ENCODE results near the gene RPL10A.

The RPL10A gene

DNA sequence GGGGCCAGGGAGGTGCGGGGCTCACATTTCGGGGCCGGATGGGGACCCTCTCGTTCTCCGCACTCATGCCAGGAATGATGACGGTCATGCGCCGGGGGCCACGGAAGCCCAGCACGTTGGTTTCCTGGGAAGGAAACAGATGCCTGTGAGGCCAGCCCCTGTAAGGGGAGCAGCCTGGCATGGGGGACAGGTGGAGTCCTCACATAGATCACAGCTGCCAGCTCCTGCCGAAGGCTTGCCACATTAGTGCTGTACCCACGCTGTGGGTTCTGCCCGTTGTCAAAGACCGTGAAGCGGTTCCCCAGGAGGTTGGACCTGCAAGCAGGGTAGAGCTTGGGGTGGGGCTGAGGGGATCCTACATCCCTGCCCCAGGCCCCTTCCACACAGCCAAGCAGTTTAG is 35.3 kb downstream of the RPL10A start:
- DNase-seq (ENCODE audit: low spot score), result no peak
- Histone ChIP-seq H3K4me3 (no peak overlapping the region), H3K27ac (no peak overlapping the region)
- TF ChIP-seq, protein P1, sequence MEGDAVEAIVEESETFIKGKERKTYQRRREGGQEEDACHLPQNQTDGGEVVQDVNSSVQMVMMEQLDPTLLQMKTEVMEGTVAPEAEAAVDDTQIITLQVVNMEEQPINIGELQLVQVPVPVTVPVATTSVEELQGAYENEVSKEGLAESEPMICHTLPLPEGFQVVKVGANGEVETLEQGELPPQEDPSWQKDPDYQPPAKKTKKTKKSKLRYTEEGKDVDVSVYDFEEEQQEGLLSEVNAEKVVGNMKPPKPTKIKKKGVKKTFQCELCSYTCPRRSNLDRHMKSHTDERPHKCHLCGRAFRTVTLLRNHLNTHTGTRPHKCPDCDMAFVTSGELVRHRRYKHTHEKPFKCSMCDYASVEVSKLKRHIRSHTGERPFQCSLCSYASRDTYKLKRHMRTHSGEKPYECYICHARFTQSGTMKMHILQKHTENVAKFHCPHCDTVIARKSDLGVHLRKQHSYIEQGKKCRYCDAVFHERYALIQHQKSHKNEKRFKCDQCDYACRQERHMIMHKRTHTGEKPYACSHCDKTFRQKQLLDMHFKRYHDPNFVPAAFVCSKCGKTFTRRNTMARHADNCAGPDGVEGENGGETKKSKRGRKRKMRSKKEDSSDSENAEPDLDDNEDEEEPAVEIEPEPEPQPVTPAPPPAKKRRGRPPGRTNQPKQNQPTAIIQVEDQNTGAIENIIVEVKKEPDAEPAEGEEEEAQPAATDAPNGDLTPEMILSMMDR (IDR thresholded peaks at IDR 0.05), result no peak

DNA sequence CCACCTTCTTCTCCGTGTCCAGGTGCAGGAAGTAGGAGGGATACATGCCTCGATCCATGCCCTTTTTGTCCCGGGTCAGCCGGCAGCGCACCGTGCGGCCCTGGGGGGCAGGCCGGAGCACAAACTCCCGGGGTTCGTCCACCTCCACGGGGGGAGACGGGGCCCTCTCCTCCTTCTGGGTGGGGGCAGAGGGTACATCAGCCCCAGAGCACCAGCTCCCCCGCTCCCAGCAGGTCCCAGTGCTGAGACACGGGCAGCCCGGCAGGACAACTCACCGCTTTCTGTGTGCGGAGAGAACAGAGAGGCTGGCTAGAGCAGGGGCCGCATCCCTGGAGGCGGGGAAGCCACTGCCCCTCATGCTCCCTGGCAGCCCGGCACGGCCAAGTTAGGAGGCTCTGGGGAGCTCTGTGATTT is 37.8 kb downstream of the RPL10A start:
- H3K4me3 ChIP-seq, result no peak overlapping the region
- H3K27ac ChIP-seq, result no peak overlapping the region
- no peak for DNase-seq (ENCODE audit: low spot score)
- TF ChIP-seq, protein P1 (IDR thresholded peaks at IDR 0.05), result no peak

DNA sequence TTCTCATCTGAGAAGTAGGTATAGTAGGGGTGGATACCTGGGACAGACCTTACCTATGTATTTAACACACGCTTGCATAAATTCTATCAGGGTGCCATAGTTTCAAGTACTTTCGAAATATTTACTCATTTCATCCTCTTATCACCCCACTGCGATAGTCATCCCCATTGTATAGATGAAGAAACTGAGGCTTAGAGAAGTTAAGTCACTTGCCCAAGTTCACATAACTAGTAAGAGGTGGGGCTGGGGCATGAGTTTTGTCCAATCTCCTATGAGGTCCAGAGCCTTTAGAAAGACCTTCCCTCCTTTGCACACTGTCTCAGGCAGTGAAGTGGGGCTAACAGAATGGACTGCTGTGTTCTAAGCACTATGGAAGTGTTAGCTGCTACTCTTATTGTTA is 38.3 kb downstream of the RPL10A start:
- TF ChIP-seq, protein P1 (IDR thresholded peaks at IDR 0.05), result no peak
- H3K27ac ChIP-seq, result no peak overlapping the region
- H3K4me3 ChIP-seq, result no peak overlapping the region

DNA sequence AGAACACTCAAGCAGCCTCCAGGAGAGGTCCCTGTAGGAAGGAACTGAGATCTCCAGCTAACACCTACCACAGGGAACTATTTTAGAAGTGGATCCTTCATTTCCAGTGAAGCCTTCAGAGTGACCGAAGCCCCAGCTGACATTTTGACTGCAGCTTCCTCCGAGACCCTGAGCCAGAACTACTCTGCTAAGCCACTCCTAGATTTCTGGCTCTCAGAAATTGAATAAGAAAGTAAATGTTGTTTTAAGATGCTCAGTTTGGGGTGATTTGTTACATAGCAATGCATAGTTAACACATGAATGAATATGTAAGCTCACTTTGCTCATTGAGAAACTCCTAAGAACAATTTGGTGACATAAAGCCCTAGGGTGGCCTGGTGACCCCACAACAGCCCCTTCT is 39.0 kb downstream of the RPL10A start:
- no peak overlapping the region for H3K27ac ChIP-seq
- no peak overlapping the region for H3K4me3 ChIP-seq
- TF ChIP-seq, protein P1 (IDR thresholded peaks at IDR 0.05), result no peak
- DNase-seq (ENCODE audit: low spot score), result no peak

More for the DNA sequence above, 38.3 kb downstream of the RPL10A start:
- DNase-seq (ENCODE audit: low spot score), result no peak

DNA sequence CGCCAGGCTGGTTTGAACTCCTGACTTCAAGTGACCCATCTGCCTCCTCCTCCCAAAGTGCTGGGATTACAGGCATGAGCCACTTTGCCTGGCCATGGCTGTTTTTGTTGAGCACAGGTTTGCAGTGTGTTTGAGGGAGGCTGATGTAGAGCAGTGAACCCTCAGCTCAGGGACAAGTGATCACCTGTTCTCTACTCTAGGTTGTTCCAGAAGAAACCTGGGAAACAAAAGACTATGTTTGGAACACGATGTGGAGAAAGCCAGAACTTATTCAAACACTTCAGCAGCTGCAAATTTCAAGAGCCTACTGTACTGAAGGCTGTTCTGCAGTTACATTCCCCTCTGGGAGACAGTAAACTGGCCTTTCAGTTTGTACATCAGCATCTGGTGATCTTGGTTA is 39.8 kb downstream of the RPL10A start:
- Histone ChIP-seq H3K27ac (no peak overlapping the region), H3K4me3 (no peak overlapping the region)
- TF ChIP-seq, protein P1 (IDR thresholded peaks at IDR 0.05), result no peak
- no peak for DNase-seq (ENCODE audit: low spot score)

DNA sequence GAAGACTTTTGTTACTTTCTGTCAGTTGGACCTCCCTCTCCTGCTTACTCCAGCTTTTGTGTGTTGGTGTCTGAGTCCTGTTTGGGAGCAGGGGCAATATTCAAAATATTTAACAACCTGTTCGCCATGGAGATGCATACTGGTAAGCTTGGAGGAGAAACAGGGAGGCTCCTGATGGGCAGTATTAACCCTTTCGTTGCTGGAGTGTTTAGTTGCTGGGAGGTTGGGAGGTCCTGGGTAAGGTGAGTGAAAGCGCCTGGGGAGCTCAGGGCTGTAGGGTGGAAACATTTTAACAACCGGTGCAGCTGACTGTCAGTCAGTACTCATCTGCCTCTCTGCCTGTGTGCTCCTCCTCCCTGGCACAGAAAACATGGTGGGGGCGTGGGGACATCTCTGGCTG is 40.3 kb downstream of the RPL10A start:
- DNase-seq (ENCODE audit: low spot score), result no peak
- TF ChIP-seq, protein P1 (IDR thresholded peaks at IDR 0.05), result no peak
- Histone ChIP-seq H3K4me3 (no peak overlapping the region), H3K27ac (no peak overlapping the region)

DNA sequence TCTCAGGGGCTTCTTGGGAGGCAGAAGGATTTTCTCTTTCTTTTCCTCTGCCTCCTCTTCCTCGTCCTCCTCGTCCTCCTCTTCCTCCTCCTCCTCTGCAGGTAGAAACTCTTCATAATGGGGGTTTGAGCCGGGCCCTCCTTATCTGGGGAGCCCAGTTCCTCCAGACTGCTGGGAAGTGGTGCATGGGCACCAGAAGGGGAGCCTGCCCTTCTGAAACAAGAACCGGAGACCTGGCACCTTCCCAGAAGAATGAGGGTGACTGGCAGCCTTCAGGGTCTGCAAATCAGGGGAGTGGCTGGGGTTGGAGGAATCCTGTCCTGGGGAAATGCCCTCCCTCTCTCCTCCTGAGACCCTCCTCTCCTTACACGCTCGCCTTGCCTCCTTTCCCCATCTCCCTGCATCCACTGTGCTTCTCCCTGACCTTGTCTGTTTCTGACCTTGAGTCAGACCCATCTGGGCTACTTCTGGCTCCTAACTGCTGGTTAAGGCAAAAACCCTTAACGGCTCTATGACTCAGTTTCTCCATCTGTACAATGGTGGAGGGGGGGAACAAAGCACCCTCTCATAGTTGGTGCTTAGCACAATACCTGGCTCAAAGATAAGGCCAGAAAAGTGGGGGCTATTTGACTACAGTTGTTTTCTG is 42.8 kb downstream of the RPL10A start:
- no peak overlapping the region for H3K4me3 ChIP-seq
- DNase-seq (ENCODE audit: low spot score), result no peak
- TF ChIP-seq, protein P1 (IDR thresholded peaks at IDR 0.05), result no peak
- no peak overlapping the region for H3K27ac ChIP-seq

Measured in coronary artery (tissue), 2 donors.